Trophoblast cell (in vitro differentiated cells and primary cell): Measurements from ENCODE around the gene LPIN1.

ENCODE experiments used
- DNase-seq, 2 donors: peaks; one replicate each; pipeline ENCODE4 v3.0.0-alpha.2; 2016
- H2AFZ ChIP-seq: 2 replicates; pipeline ENCODE4 v1.6.1; 2013; ENCODE audit warnings: low read length, moderate library complexity, mild to moderate bottlenecking; ENCODE audit not compliant: insufficient read depth, poor library complexity
- H2AK5ac ChIP-seq: 2 replicates; pipeline ENCODE4 v1.6.1; 2013; ENCODE audit warnings: mild to moderate bottlenecking, low read length
- H2BK120ac ChIP-seq: 2 replicates; pipeline ENCODE4 v1.6.1; 2013; ENCODE audit warnings: low read length, mild to moderate bottlenecking, moderate library complexity; ENCODE audit not compliant: insufficient read depth, poor library complexity
- H2BK12ac ChIP-seq: 2 replicates; pipeline ENCODE4 v1.6.1; 2013; ENCODE audit warnings: mild to moderate bottlenecking, low read length, moderate library complexity
- H2BK5ac ChIP-seq: 2 replicates; pipeline ENCODE4 v1.6.1; 2013; ENCODE audit warnings: low read length, low read depth, moderate library complexity, mild to moderate bottlenecking; ENCODE audit not compliant: poor library complexity
- H3K14ac ChIP-seq: 2 replicates; pipeline ENCODE4 v1.6.1; 2013; ENCODE audit warnings: mild to moderate bottlenecking, low read length
- H3K18ac ChIP-seq: 2 replicates; pipeline ENCODE4 v1.6.1; 2013; ENCODE audit warnings: mild to moderate bottlenecking, low read length
- H3K23ac ChIP-seq: 2 replicates; pipeline ENCODE4 v1.6.1; 2013; ENCODE audit warnings: low read length
- H3K27ac ChIP-seq: 2 replicates; pipeline ENCODE4 v1.5.1; 2013; ENCODE audit warnings: low read depth, mild to moderate bottlenecking, inconsistent platforms, low read length, moderate library complexity
- H3K27me3 ChIP-seq: 2 replicates; pipeline ENCODE4 v1.6.1; 2013; ENCODE audit warnings: inconsistent platforms, mild to moderate bottlenecking, low read length, moderate library complexity; ENCODE audit not compliant: insufficient read depth
- H3K36me3 ChIP-seq, 2 experiments: 1 replicate in 1 of 2; 2 replicates in 1 of 2; pipeline ENCODE4 v1.6.1; 2013; ENCODE audit warnings: low read length in 2 of 2, mild to moderate bottlenecking in 2 of 2, moderate library complexity in 1 of 2; ENCODE audit not compliant: insufficient read depth in 2 of 2, control insufficient read depth in 1 of 2
- H3K4ac ChIP-seq: 2 replicates; pipeline ENCODE4 v1.6.1; 2013; ENCODE audit warnings: low read depth, mild to moderate bottlenecking, low read length, moderate library complexity
- H3K4me1 ChIP-seq, 2 experiments: 1 replicate in 1 of 2; 2 replicates in 1 of 2; pipeline ENCODE4 v1.6.1; 2013; ENCODE audit warnings: low read length in 2 of 2, mild to moderate bottlenecking in 2 of 2, moderate library complexity in 1 of 2; ENCODE audit not compliant: insufficient read depth in 2 of 2, control insufficient read depth in 1 of 2
- H3K4me2 ChIP-seq: 2 replicates; pipeline ENCODE4 v1.6.1; 2013; ENCODE audit warnings: inconsistent platforms, mild to moderate bottlenecking, low read length, moderate library complexity
- H3K4me3 ChIP-seq: 2 replicates; pipeline ENCODE4 v1.5.1; 2013; ENCODE audit warnings: mild to moderate bottlenecking, low read depth, low read length, inconsistent platforms
- H3K79me1 ChIP-seq: one replicate; pipeline ENCODE4 v1.6.1; 2013; ENCODE audit warnings: low read length
- H3K79me2 ChIP-seq: 2 replicates; pipeline ENCODE4 v1.6.1; 2013; ENCODE audit warnings: low read length, mild to moderate bottlenecking; ENCODE audit not compliant: control insufficient read depth, insufficient read depth, poor library complexity
- H3K9ac ChIP-seq: 2 replicates; pipeline ENCODE4 v1.6.1; 2013; ENCODE audit warnings: mild to moderate bottlenecking, low read length
- H3K9me3 ChIP-seq: 2 replicates; pipeline ENCODE4 v1.6.1; 2013; ENCODE audit warnings: low read depth, mild to moderate bottlenecking, control low read depth, inconsistent platforms, low read length; ENCODE audit not compliant: insufficient read depth
- H4K12ac ChIP-seq: 2 replicates; pipeline ENCODE4 v1.6.1; 2013; ENCODE audit warnings: low read depth, mild to moderate bottlenecking, low read length, moderate library complexity
- H4K8ac ChIP-seq: 2 replicates; pipeline ENCODE4 v1.6.1; 2013; ENCODE audit warnings: low read depth, mild to moderate bottlenecking, low read length, moderate library complexity
- H4K91ac ChIP-seq: one replicate; pipeline ENCODE4 v1.6.1; 2013; ENCODE audit warnings: low read depth, mild to moderate bottlenecking, low read length, moderate library complexity
- WGBS: extraction: QIAGEN DNeasy Blood & Tissue Kit; methylation state at CpG from one replicate; pipeline ENCODE4 v1.1.7; 2013; ENCODE audit warnings: missing lambda C conversion rate; ENCODE audit not compliant: insufficient read length, insufficient coverage; ENCODE audit errors: extremely low coverage; 5-methylcytosine and 5-hydroxymethylcytosine counted together

The LPIN1 gene

DNA sequence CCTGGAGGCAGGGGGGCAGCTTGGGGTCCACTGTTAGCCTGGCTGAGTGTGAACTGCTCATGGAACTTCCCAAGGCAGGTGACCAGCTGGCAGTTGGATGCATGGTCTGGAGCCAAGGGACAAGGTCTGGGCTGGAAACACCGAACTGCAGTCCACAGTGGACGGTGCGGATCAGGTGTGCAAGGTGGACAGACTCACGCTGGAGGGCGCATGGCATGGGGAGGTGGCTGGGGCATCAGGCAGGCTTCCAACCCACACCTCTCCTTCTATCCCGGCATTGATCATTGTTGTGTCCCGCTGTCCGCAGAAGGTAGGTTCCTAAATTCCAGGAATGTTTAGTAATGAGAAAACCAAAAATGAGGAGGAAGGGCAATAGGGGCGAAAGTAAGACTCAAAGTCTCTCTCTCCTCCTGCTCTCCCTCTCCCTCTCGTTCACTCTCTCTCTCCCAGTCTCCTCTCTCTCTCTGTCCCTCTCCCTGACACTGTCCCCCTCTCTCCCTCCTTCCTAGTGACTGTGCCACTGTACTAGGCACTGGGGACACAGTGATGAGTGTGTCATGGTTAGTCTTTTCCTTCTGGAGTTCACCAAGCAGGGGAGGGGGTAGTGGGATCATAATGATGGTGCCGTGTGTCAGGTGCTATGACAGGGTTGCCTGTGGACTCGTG is 30.3 kb upstream of the LPIN1 start:
- no peak overlapping the region for H3K27ac ChIP-seq
- no peaks in the 10 kb centered on the region for H3K27me3 ChIP-seq
- no peak overlapping the region for H3K4me2 ChIP-seq
- no peak overlapping the region for H3K4me3 ChIP-seq
- H3K9me3 ChIP-seq: no peaks in the 10 kb centered on the region
- no peaks in the 10 kb centered on the region for H3K4me1 ChIP-seq
- no CpG with 5 or more reads among the region's 12 CpGs for WGBS
- H3K14ac ChIP-seq: no peak overlapping the region
- no peak overlapping the region for H4K91ac ChIP-seq
- no peaks in the 10 kb centered on the region for H3K79me2 ChIP-seq
- no peak overlapping the region for H2BK12ac ChIP-seq
- no peak overlapping the region for H4K12ac ChIP-seq
- H3K9ac ChIP-seq: no peak overlapping the region
- no peak overlapping the region for H2AK5ac ChIP-seq
- no peak overlapping the region for H2BK120ac ChIP-seq
- no peak overlapping the region for H4K8ac ChIP-seq
- H3K4ac ChIP-seq: no peak overlapping the region
- no peaks in the 10 kb centered on the region for H3K36me3 ChIP-seq
- no peak overlapping the region for H3K23ac ChIP-seq
- no peaks in the 10 kb centered on the region for H3K79me1 ChIP-seq
- no peak for DNase-seq
- no peak overlapping the region for H2BK5ac ChIP-seq
- H3K18ac ChIP-seq: no peak overlapping the region
- no peak overlapping the region for H2AFZ ChIP-seq

DNA sequence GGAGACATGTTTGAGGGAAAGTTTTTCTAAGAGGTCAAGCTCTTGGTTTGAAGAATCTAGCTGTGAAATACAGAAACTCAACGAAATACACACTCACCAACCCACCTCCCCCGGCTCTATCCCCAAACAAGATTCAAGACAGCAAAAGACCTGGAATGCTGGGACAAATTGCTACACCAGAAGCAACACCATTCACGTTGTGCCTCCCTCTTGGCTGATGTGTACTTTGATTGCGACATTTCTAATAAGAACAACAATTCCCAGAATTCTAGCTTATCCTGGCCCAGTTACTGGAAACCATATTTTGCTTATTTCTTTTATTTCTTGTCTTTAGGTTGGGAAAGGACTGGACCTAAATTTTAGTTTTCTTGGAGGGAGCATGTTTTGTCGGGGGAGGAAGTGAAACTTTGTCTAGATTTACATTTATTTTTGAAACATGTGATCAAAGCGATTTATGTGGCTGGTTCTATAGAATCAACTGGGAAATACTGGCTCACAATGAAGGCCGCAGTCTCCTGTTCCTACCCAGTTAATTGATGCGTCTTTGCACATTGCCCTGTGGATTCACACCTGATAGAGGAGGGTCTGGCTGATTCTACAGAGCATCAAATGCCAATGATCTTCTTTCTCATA is 29.6 kb upstream of the LPIN1 start:
- peak in 1 of 2 donors; percentile 5 for DNase-seq
- Histone ChIP-seq H3K23ac (no peak overlapping the region), H2AFZ (no peak overlapping the region), H3K4me3 (no peak overlapping the region), H3K14ac (no peak overlapping the region), H3K79me2 (no peaks in the 10 kb centered on the region), H3K27me3 (no peaks in the 10 kb centered on the region), H2BK5ac (no peak overlapping the region), H3K27ac (no peak overlapping the region), H4K12ac (no peak overlapping the region), H3K79me1 (no peaks in the 10 kb centered on the region), H2BK12ac (no peak overlapping the region), H2AK5ac (no peak overlapping the region), H4K8ac (no peak overlapping the region), H3K9ac (no peak overlapping the region), H3K18ac (no peak overlapping the region), H3K4me1 (no peaks in the 10 kb centered on the region), H3K4me2 (no peak overlapping the region), H3K4ac (no peak overlapping the region), H3K36me3 (no peaks in the 10 kb centered on the region), H4K91ac (no peak overlapping the region), H3K9me3 (no peaks in the 10 kb centered on the region), H2BK120ac (no peak overlapping the region)
- WGBS: no CpG with 5 or more reads among the region's 8 CpGs

DNA sequence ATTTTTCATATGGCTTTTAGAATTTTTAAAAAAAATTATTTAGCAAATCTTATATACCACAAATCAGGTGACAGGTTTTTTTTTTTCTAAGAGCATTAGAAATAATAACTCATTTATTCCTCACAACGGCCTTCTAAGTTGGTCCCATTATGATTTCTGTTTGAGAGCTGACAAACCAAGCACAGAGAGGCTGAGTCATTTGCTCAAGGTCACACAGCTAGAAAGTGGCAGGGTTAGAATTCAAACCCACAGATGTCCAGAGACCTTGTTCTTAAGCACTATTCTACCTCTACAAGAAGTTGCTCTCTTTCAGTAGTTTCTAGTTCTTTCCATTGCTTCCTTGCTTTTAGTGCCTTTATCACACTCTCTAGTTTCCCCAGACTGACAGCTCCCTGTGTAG is 28.8 kb upstream of the LPIN1 start:
- no peak overlapping the region for H3K23ac ChIP-seq
- H3K36me3 ChIP-seq: no peaks in the 10 kb centered on the region
- H3K4ac ChIP-seq: no peak overlapping the region
- H2AK5ac ChIP-seq: no peak overlapping the region
- H2BK5ac ChIP-seq: no peak overlapping the region
- no peak overlapping the region for H4K91ac ChIP-seq
- no peaks in the 10 kb centered on the region for H3K9me3 ChIP-seq
- H3K4me1 ChIP-seq: no peaks in the 10 kb centered on the region
- no peaks in the 10 kb centered on the region for H3K79me1 ChIP-seq
- H3K4me3 ChIP-seq: no peak overlapping the region
- no peak overlapping the region for H3K4me2 ChIP-seq
- H3K18ac ChIP-seq: no peak overlapping the region
- no peak overlapping the region for H2AFZ ChIP-seq
- H3K27me3 ChIP-seq: no peaks in the 10 kb centered on the region
- no peaks in the 10 kb centered on the region for H3K79me2 ChIP-seq
- H2BK120ac ChIP-seq: no peak overlapping the region
- no peak for DNase-seq
- H4K8ac ChIP-seq: no peak overlapping the region
- H3K14ac ChIP-seq: no peak overlapping the region
- H3K9ac ChIP-seq: no peak overlapping the region
- H2BK12ac ChIP-seq: no peak overlapping the region
- no peak overlapping the region for H4K12ac ChIP-seq
- H3K27ac ChIP-seq: no peak overlapping the region
- no CpG with 5 or more reads among the region's 1 CpG for WGBS

DNA sequence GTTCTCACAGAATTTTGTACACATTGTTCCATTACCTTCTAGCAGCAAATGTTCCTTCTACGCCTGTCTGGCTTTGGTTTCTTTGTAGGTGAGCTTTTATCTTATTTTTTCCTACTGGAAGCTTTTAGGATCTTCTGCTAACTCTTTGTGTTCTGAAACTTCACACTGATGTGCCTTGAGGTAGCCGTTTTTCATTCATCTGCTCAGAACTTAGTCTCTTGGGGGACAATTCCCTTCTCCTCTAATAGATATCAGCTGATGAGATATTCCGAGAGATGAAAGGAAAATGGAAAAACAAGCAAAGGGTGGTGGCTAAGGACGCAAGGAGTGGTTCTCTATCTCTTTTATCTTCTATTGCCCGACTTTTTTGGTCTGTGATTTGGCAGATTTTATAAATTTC is 27.8 kb upstream of the LPIN1 start:
- Histone ChIP-seq H4K91ac (no peak overlapping the region), H3K27me3 (no peaks in the 10 kb centered on the region), H2BK12ac (no peak overlapping the region), H3K4me2 (no peak overlapping the region), H2BK120ac (no peak overlapping the region), H4K8ac (no peak overlapping the region), H3K79me1 (no peaks in the 10 kb centered on the region), H3K14ac (no peak overlapping the region), H3K27ac (no peak overlapping the region), H2AK5ac (no peak overlapping the region), H2AFZ (no peak overlapping the region), H3K4me1 (no peaks in the 10 kb centered on the region), H3K79me2 (no peaks in the 10 kb centered on the region), H2BK5ac (no peak overlapping the region), H3K18ac (no peak overlapping the region), H3K9ac (no peak overlapping the region), H3K23ac (no peak overlapping the region), H3K9me3 (no peaks in the 10 kb centered on the region), H3K4ac (no peak overlapping the region), H3K4me3 (no peak overlapping the region), H3K36me3 (no peaks in the 10 kb centered on the region), H4K12ac (no peak overlapping the region)
- no peak for DNase-seq
- WGBS: no CpG with 5 or more reads among the region's 5 CpGs
